Fibroblast of pulmonary artery (primary cell): ENCODE measurements around the gene HNRNPF.

Experiments
- DNase-seq: peaks from one replicate; pipeline ENCODE4 v3.0.0-alpha.2; 2010; ENCODE audit warnings: low read depth
- H3K4me3 ChIP-seq: replicated peaks from 2 replicates; pipeline ENCODE4 v1.5.1; 2011; ENCODE audit warnings: low read depth, mild to moderate bottlenecking, control low read depth, low read length, moderate library complexity
- CTCF ChIP-seq: IDR thresholded peaks from 2 replicates; pipeline ENCODE4 v1.5.1; 2011; ENCODE audit warnings: mild to moderate bottlenecking, control low read depth, low read length, inconsistent platforms; ENCODE audit errors: missing control alignments

HNRNPF gene

GRCh38 chr10:43407576-43408330, 1.2 kb downstream of the HNRNPF start:
- H3K4me3 ChIP-seq, result peak overlapping the region; percentile 86
- peak; percentile 94 for DNase-seq
- peak; percentile 44 for TF ChIP-seq CTCF

GRCh38 chr10:43407148-43407575, 1.8 kb downstream of the HNRNPF start:
- H3K4me3 ChIP-seq, result peak overlapping the region; percentile 86
- no peak for TF ChIP-seq CTCF
- peak; percentile 38 for DNase-seq

DNA sequence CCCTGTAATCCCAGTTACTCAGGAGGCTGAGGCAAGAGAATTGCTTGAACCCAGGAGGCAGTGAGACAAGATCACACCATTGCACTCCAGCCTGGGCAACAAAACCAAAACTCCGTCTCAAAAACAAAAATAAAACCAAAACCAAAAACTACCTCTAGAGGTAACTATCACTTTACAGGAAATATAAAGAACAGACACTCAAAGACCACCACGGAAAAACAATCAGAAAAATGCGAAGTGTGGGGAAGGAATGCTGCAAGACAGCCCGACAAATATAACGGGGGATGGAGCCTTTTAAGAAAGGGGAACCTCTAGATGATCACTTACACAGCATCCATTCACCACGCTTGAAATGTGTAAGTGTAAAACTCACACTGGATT, 4.3 kb downstream of the HNRNPF start:
- no peak for TF ChIP-seq CTCF
- no peak for DNase-seq
- H3K4me3 ChIP-seq, result peak overlapping the region; percentile 1

GRCh38 chr10:43403911-43404703, 4.9 kb downstream of the HNRNPF start:
- H3K4me3 ChIP-seq, result no peak overlapping the region
- TF ChIP-seq CTCF, result no peak
- DNase-seq, result no peak

DNA sequence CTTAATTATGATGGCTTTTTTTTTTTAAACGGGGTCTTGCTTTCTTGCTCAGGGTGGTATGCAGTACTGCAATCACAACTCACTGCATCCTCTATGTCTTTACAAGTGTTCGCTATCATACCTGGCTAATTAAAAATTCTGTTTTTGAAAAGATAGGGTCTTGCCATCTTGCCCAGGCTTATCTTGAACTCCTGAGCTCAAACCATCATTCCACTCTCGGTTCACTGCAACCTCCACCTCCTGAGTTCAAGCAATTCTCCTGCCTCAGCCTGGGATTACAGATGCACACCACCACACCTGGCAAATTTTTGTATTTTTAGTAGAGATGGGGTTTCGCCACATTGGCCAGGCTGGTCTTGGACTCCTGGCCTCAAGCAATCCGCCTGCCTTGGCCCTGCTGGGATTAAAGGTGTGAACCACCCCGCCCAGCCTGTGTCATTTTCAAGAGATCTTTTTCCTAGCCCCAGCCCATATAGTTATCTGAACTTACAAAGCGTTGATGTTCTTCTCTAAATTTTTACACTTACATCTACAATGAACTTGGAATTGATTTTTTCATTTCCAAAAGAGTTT, 6.0 kb downstream of the HNRNPF start:
- no peak overlapping the region for H3K4me3 ChIP-seq
- DNase-seq, result no peak
- no peak for TF ChIP-seq CTCF

GRCh38 chr10:43402176-43402575, 6.8 kb downstream of the HNRNPF start:
- TF ChIP-seq CTCF, result no peak
- no peak overlapping the region for H3K4me3 ChIP-seq
- no peak for DNase-seq
